Stimulated activated CD8-positive, alpha-beta memory T cell treated with anti-CD3 and anti-CD28 coated beads, Interleukin-15, amount 100 ng/mL, for 4 hours (primary cell): Measurements from ENCODE around the gene FA2H.

Source experiments
- DNase-seq, 2 donors: peaks; one replicate each; pipeline ENCODE4 v3.0.0-alpha.2; 2020; ENCODE audit warnings: low read depth in 2 of 2

Gene FA2H

GRCh38 chr16:74744566-74744965, 30.1 kb downstream of the FA2H start:
- no peak for DNase-seq

DNA sequence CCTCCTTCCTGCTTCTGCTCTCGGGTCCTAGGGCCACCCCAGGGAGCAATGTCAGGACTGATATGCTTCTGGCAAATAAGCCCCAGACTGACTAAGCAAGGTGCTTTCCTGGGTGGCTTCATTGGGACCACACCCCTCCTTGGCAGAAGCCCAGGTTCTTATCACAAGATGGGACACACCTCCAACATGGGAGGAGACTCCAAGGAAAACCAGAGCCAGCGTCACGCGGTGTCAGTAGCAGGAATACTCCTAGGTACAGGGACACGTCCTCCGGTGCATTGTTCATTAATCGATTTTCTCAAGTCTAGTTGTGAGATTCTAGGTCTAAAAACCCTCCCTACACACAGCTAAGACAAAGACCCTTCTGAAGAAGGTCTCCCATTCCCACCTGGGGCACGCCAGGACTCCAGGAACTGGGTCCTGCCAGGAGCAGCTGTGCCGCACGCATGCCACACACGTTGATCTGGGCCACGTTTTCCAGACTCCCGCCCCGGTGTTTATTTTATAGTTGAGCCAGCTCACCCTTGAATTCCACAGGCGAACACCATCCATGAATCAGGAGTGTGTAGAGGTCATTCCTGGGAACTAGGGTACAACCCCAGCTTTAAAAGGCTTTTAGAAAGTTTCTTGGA, 30.8 kb downstream of the FA2H start:
- DNase-seq = no peak

GRCh38 chr16:74743045-74743667, 31.5 kb downstream of the FA2H start:
- DNase-seq = no peak

DNA sequence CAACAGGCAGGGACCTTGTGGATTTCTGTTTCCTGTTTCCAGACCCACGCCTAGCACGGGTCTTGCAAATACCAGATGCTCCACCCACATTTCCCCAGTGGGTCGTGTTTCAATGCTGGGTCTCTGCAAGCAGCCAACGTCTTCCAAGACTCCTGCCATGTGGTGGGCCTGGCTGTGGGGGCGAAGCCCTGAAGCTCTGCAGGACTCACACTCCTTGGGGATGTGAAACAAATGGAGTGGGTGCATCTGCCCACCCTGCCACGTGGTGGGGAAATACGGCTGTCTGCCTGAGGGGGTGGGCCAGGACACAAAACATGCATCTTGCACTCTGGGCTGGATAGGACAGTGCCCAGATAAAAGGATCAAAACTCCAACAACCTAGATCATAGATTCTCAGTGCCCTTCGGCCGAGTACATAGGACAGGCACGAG, 32.6 kb downstream of the FA2H start:
- DNase-seq = no peak

GRCh38 chr16:74740795-74741304, 33.8 kb downstream of the FA2H start:
- DNase-seq = no peak

- DNase-seq = no peak
These were observed 35.3 kb downstream of the FA2H start for GRCh38 chr16:74739275-74739674.

- DNase-seq = no peak
These were observed 35.8 kb downstream of the FA2H start for GRCh38 chr16:74738816-74739215.

DNA sequence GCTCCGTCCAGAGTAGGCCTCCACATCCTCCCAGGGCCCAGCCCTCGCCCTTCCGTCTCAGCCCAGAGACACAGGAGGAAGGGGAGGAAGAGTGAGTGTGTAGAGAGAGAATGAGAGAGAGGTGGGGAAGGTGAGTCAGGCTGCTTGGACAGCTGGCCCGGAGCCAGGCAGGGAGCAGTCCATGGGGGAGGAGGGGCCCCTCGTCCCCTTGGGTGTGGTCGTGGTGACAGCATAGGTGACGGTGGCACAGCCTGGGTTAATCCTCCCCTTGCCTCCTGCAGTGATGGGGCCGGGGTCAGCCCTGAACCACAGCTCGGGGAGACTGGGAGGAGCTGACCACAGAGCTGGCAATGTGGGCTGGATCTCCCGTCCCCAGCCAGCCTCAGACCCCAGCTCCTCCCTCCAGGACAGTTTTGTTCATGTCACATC, 36.5 kb downstream of the FA2H start:
- DNase-seq = no peak

DNA sequence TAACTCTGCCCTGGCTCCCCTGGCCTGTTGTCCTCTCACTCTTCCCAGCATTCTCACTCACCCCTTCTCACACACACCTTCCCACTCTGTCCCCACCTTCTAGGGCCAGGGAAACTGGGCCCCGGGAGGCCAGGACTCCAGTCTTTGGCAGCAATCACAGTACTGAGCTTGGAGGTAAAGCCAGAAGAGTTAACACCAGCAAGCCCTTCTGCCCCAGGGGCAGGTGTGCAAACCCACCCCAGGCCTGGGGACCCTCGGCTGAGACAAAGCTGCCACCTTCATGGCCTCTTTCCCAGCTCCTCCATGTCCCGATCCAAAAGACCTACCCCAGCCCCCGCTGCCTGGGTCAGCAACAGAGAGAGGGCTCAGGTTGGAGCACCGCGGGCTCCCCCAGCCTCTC, 37.1 kb downstream of the FA2H start:
- no peak for DNase-seq

GRCh38 chr16:74736531-74737157, 38.0 kb downstream of the FA2H start:
- no peak for DNase-seq

DNA sequence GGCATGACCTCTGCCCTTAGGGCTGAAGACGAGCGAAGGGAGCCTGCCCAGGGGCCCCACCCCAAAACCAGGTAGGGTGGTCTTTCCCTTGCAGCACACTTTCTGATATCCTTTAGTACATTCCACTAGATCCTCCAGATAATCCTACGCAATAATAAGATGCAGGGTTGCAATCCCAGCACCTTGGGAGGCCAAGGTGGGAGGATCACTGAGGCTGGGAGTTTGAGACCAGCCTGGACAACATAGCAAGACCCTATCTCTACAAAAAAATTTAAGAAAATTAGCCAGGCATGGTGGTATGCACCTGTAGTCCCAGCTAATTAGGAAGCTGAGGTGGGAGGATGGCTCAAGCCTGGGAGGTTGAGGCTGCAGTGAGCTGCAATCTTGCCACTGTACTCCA, 39.1 kb downstream of the FA2H start:
- no peak for DNase-seq

DNA sequence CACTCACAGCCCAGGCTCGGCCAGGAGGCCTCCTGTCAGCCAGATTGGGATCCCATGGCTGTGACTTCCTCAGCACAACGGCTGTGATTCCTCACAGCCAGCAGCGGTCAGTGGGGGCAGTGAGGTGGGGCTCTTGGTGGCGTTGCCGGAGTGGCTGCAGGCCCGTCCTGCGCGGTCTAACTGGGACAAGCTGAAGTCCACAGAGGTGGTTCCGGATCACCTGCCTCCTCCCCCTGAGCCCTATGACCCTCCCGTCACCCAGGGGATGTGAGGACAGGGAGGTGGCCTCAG, 39.5 kb downstream of the FA2H start:
- DNase-seq = no peak

DNA sequence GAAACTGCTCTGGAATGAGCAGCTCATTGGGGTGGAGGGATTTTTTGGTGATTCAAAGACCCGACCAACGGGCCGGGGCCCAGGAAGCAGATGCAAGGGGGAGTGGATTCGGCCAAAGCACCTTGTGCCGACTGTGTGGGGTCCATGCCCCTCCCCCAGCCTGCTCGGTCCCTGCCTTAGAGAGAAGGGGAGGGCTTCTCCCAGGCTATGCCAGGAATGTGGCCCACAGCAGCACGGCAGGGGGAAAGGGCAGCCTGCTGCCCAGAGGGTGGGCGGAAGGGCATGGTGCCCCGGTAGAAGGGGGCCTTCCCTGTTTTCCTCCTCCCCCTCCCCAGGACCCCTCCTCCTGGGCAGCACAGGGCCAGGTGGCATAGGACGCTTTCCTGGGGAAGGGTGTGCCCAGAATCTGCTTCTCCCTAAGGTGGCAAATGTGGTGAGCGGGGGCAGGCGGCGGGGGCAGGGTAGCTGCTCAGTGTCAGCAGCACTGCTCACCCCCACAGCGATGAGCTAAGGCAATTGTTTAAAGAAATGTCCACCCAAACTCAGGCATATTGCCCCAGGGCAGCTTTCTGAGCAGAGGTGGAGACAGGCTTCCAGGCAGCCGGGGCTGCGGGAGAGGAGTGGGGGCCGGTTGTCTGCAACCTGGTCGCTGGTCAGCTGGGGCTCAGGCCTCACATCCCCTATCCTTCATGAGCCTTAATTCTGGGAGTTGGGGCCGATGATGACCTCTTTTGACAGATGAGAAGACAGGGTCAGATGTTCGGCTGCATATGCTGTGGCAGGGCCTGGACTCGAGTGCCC, 40.1 kb downstream of the FA2H start:
- DNase-seq = no peak

GRCh38 chr16:74732707-74733350, 41.8 kb downstream of the FA2H start:
- DNase-seq = no peak

GRCh38 chr16:74731853-74732477, 42.7 kb downstream of the FA2H start:
- no peak for DNase-seq

DNA sequence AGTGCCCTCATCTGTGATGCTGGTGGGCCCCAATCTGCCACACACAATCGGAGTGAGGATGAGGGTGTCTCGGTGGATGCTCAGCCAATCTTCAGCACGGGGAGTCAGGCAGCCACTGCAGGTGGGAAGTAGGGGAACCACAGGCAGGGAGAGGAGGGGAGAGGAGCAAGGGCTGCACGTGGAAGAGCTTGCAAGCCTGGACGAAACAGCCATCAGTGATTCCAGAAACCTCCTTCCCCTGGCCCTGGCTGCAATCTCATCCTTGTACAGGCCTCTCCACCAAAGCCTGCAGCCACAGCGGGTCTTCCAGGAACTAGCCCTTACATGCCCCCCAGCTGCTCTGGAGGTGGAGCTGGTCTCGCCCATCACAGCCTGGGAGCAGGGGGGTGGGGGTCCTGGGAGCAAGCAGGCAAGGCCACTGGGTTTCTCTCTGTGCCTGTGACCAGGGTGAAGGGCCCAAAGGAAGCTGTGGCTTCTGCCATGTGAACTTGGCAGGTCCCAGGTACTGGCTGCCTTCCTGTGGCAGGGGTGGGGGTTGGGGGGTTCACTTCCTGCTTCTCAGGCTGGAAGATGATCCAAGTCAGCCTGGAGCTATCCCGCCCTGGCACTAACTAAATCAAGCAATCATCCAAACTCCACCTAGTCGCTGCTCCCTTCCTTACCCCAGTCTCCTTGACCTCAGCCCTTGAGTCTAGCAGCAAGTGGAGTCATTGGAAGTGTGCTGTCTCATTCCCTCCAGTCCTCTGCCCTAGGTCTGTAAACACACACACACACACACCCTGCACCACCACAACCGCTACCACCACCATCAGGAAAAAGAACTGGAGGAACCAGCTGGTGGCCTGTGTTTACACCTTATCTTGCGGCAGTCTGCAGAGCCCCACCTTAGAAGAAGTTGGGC, 44.6 kb downstream of the FA2H start:
- no peak for DNase-seq

DNA sequence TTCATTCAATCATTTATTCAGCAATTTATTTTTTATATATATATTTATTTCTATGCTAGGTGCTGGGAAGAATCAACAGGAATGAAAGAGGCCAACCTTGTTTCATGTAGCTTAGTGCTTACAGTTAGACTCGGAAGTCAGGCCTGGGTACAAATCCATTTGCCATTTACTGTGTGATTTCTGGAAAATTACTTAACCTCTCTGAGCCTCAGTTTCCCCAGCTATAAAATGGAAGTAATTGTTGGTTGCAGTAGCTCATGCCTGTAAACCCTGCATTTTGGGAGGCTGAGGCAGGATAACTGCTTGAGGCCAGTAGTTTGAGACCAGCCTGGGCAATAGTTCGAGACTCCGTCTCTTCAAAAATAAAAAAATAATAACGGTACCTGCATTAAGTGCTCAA, 46.7 kb downstream of the FA2H start:
- DNase-seq = no peak

DNA sequence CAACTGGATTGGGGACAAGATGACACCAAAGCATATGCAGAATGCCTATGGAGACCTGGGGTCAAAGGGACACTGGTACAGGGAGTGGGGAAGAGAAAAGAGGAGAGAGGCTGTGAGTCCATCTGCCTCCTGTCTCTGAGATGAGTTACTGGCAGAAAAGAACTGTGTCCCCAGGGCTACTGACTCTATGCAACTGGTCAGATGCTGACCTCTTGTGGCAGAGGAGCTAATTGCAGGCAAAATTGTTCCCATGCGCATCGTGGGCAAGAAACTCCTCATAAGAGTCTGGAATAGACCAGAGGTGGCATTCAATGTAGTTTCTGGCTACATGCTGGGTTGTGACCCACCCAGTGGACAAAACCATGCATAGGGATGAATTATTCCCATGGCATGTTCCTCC, 47.9 kb downstream of the FA2H start:
- DNase-seq = no peak

DNA sequence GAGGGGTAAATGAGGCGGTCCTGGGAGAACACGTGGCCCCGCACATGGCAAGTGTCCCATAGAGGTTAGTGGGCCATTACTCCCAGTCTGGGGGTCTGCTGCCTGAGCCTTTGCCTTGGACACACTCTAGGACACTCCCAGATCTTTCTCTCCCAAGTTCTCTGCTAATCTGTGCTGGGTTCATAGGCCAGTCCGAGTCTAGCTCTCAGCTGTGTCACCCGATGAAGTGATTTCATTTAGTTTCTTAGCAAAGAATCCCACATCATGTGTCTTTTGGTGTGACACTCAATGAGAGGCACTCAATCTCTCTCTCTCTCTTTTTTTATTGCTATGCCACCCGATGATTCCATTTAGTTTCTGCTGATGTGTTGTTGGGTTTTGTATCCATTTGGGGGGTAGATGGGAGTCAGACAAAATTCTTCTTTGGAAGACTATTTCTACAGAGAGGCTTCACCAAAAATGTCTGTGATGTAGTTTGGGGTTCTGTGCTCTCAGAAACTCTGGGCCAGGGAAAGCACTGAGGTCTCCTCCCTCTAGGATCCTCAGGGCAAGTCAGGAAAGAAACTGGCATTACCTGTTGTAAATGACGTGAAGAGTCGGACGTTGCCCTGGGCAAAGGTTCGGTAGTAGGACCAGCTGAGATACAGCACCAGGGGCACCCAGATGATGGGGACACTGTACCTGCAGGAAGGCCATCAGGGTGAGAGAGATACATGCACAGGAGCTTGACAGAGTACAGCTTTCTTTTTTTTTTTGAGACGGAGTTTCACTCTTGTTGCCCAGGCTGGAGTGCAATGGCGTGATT, 48.8 kb downstream of the FA2H start:
- DNase-seq = no peak
